ENCODE results near the gene KDM4C.

The KDM4C gene

GRCh38 chr9:7154650-7155049, 396.9 kb downstream of the KDM4C start:
- Histone ChIP-seq H3K27ac (ENCODE audit: low read depth, low read length, poor library complexity, severe bottlenecking) (no peak overlapping the region), H3K36me3 (ENCODE audit: insufficient read depth, low read length) (no peaks in the 10 kb centered on the region), H3K79me2 (ENCODE audit: insufficient read depth, low read length) (no peaks in the 10 kb centered on the region), H3K9me2 (ENCODE audit: low read depth, low read length) (no peaks in the 10 kb centered on the region), H3K9ac (ENCODE audit: low read length) (no peak overlapping the region), H3F3A (ENCODE audit: insufficient read depth, low read length) (no peaks in the 10 kb centered on the region), H3K4me2 (ENCODE audit: low read length) (no peak overlapping the region), H3K4me1 (ENCODE audit: insufficient read depth, low read length, severe bottlenecking) (peaks cover 8% of the 10 kb centered on the region), H4K20me1 (ENCODE audit: insufficient read depth, low read length) (no peaks in the 10 kb centered on the region), H2AFZ (ENCODE audit: low read length) (no peak overlapping the region), H3K27me3 (ENCODE audit: insufficient read depth, low read length) (no peaks in the 10 kb centered on the region), H3K4me3 (ENCODE audit: low read depth, low read length, poor library complexity, severe bottlenecking) (no peak overlapping the region), H3K9me3 (ENCODE audit: low read length) (no peaks in the 10 kb centered on the region)
- no peak for TF ChIP-seq EZH2 (IDR thresholded peaks at IDR 0.05; ENCODE audit: borderline replicate concordance, low read length)
- no peak for TF ChIP-seq CTCF (IDR thresholded peaks at IDR 0.05; ENCODE audit: low read length)

- Histone ChIP-seq H4K20me1 (ENCODE audit: insufficient read depth, low read length) (no peaks in the 10 kb centered on the region), H2AFZ (ENCODE audit: low read length) (no peak overlapping the region), H3K9me3 (ENCODE audit: low read length) (no peaks in the 10 kb centered on the region), H3K4me2 (ENCODE audit: low read length) (no peak overlapping the region), H3K4me3 (ENCODE audit: low read depth, low read length, poor library complexity, severe bottlenecking) (no peak overlapping the region), H3K27me3 (ENCODE audit: insufficient read depth, low read length) (no peaks in the 10 kb centered on the region), H3K27ac (ENCODE audit: low read depth, low read length, poor library complexity, severe bottlenecking) (no peak overlapping the region), H3K79me2 (ENCODE audit: insufficient read depth, low read length) (no peaks in the 10 kb centered on the region), H3F3A (ENCODE audit: insufficient read depth, low read length) (no peaks in the 10 kb centered on the region), H3K9ac (ENCODE audit: low read length) (no peak overlapping the region), H3K9me2 (ENCODE audit: low read depth, low read length) (no peaks in the 10 kb centered on the region), H3K4me1 (ENCODE audit: insufficient read depth, low read length, severe bottlenecking) (no peaks in the 10 kb centered on the region), H3K36me3 (ENCODE audit: insufficient read depth, low read length) (peaks cover 10% of the 10 kb centered on the region; the same call in 1 of the 2 replicates)
- no peak for TF ChIP-seq CTCF (IDR thresholded peaks at IDR 0.05; ENCODE audit: low read length)
- no peak for TF ChIP-seq EZH2 (IDR thresholded peaks at IDR 0.05; ENCODE audit: borderline replicate concordance, low read length)
Observed at GRCh38 chr9:7161469-7161868, 403.7 kb downstream of the KDM4C start.

GRCh38 chr9:7163932-7164331, 406.2 kb downstream of the KDM4C start:
- Histone ChIP-seq H3K27ac (ENCODE audit: low read depth, low read length, poor library complexity, severe bottlenecking) (no peak overlapping the region), H3K27me3 (ENCODE audit: insufficient read depth, low read length) (no peaks in the 10 kb centered on the region), H3K9me3 (ENCODE audit: low read length) (no peaks in the 10 kb centered on the region), H3K9ac (ENCODE audit: low read length) (no peak overlapping the region), H2AFZ (ENCODE audit: low read length) (no peak overlapping the region), H4K20me1 (ENCODE audit: insufficient read depth, low read length) (no peaks in the 10 kb centered on the region), H3K9me2 (ENCODE audit: low read depth, low read length) (no peaks in the 10 kb centered on the region), H3F3A (ENCODE audit: insufficient read depth, low read length) (no peaks in the 10 kb centered on the region), H3K36me3 (ENCODE audit: insufficient read depth, low read length) (peaks cover 15% of the 10 kb centered on the region; the same call in 1 of the 2 replicates), H3K4me1 (ENCODE audit: insufficient read depth, low read length, severe bottlenecking) (no peaks in the 10 kb centered on the region), H3K79me2 (ENCODE audit: insufficient read depth, low read length) (no peaks in the 10 kb centered on the region), H3K4me2 (ENCODE audit: low read length) (no peak overlapping the region), H3K4me3 (ENCODE audit: low read depth, low read length, poor library complexity, severe bottlenecking) (no peak overlapping the region)
- TF ChIP-seq CTCF (IDR thresholded peaks at IDR 0.05; ENCODE audit: low read length), result no peak
- no peak for TF ChIP-seq EZH2 (IDR thresholded peaks at IDR 0.05; ENCODE audit: borderline replicate concordance, low read length)
